ENCODE data around the gene TMEM168. TPM values are rescaled to one million over a fixed set of nuclear protein-coding genes. Genes with fewer than 3 reads are reported as not detected.

TMEM168 gene
- total and polyA plus RNA-seq, 4 donors: 7.8 to 58.2 (median 19.7) TPM

DNA sequence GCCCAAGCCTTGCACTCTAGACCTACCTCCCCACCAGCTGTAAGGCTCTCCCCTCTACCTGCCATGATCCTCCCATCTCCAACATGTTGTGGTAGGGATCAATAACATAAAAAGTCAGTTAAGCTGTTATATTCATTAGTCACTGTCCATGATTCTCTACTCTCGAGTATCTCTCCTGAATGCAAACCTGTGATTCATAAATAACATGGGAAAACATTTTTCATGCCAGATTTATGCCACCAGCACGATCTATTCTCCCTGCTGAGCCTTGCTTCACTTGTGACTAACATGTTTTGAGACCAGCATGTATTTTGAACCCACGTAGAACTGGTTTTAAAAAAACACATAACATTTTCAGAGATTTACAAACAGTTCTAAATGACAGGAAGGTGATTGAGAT, 30.3 kb downstream of the TMEM168 start:
- WGBS, 2 donors: 84 to 87% methylated on average over 3 of the region's 3 CpGs
- H3K4me1 ChIP-seq (ENCODE audit: control insufficient read depth in 5 of 5, insufficient read depth in 5 of 5, low read length in 5 of 5): no peaks in the 10 kb centered on the region
- no peak overlapping the region for H3K27ac ChIP-seq (ENCODE audit: low read depth in 1 of 2, low read length in 1 of 2)
- DNase-seq (no peak), ATAC-seq (ENCODE audit: insufficient read depth, low FRiP score) (no peak)
- no peak overlapping the region for H3K4me3 ChIP-seq
- H3K36me3 ChIP-seq (ENCODE audit: control insufficient read depth in 4 of 4, insufficient read depth in 4 of 4, low read length in 4 of 4): no peaks in the 10 kb centered on the region
- H3K9ac ChIP-seq (ENCODE audit: insufficient read depth in 1 of 2, low read length in 2 of 2): no peak overlapping the region
- TF ChIP-seq, protein P1, sequence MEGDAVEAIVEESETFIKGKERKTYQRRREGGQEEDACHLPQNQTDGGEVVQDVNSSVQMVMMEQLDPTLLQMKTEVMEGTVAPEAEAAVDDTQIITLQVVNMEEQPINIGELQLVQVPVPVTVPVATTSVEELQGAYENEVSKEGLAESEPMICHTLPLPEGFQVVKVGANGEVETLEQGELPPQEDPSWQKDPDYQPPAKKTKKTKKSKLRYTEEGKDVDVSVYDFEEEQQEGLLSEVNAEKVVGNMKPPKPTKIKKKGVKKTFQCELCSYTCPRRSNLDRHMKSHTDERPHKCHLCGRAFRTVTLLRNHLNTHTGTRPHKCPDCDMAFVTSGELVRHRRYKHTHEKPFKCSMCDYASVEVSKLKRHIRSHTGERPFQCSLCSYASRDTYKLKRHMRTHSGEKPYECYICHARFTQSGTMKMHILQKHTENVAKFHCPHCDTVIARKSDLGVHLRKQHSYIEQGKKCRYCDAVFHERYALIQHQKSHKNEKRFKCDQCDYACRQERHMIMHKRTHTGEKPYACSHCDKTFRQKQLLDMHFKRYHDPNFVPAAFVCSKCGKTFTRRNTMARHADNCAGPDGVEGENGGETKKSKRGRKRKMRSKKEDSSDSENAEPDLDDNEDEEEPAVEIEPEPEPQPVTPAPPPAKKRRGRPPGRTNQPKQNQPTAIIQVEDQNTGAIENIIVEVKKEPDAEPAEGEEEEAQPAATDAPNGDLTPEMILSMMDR (IDR thresholded peaks at IDR 0.05; ENCODE audit: control extremely low read depth, extremely low read depth): no peak
- no peaks in the 10 kb centered on the region for H3K27me3 ChIP-seq (ENCODE audit: control insufficient read depth in 3 of 3, insufficient read depth in 3 of 3, low read length in 2 of 3)
- H3K9me3 ChIP-seq (ENCODE audit: control insufficient read depth in 4 of 4, insufficient read depth in 3 of 4, low read length in 3 of 4): no peaks in the 10 kb centered on the region

GRCh38 chr7:112757337-112757736, 32.9 kb downstream of the TMEM168 start:
- H3K36me3 ChIP-seq (ENCODE audit: control insufficient read depth in 4 of 4, insufficient read depth in 4 of 4, low read length in 4 of 4): no peaks in the 10 kb centered on the region
- ATAC-seq (ENCODE audit: insufficient read depth, low FRiP score) (no peak), DNase-seq (no peak)
- H3K4me1 ChIP-seq (ENCODE audit: control insufficient read depth in 5 of 5, insufficient read depth in 5 of 5, low read length in 5 of 5): no peaks in the 10 kb centered on the region
- H3K9ac ChIP-seq (ENCODE audit: insufficient read depth in 1 of 2, low read length in 2 of 2): no peak overlapping the region
- no peaks in the 10 kb centered on the region for H3K27me3 ChIP-seq (ENCODE audit: control insufficient read depth in 3 of 3, insufficient read depth in 3 of 3, low read length in 2 of 3)
- no peaks in the 10 kb centered on the region for H3K9me3 ChIP-seq (ENCODE audit: control insufficient read depth in 4 of 4, insufficient read depth in 3 of 4, low read length in 3 of 4)
- H3K4me3 ChIP-seq: no peak overlapping the region
- TF ChIP-seq, protein P1 (IDR thresholded peaks at IDR 0.05; ENCODE audit: control extremely low read depth, extremely low read depth): no peak
- 76 to 87% methylated on average over 2 of the region's 2 CpGs for WGBS, 2 donors
- no peak overlapping the region for H3K27ac ChIP-seq (ENCODE audit: low read depth in 1 of 2, low read length in 1 of 2)

GRCh38 chr7:112753298-112753697, 36.9 kb downstream of the TMEM168 start:
- TF ChIP-seq, protein P1 (IDR thresholded peaks at IDR 0.05; ENCODE audit: control extremely low read depth, extremely low read depth): no peak
- Histone ChIP-seq H3K9me3 (ENCODE audit: control insufficient read depth in 4 of 4, insufficient read depth in 3 of 4, low read length in 3 of 4) (no peaks in the 10 kb centered on the region), H3K9ac (ENCODE audit: insufficient read depth in 1 of 2, low read length in 2 of 2) (no peak overlapping the region), H3K4me3 (no peak overlapping the region), H3K36me3 (ENCODE audit: control insufficient read depth in 4 of 4, insufficient read depth in 4 of 4, low read length in 4 of 4) (no peaks in the 10 kb centered on the region), H3K27me3 (ENCODE audit: control insufficient read depth in 3 of 3, insufficient read depth in 3 of 3, low read length in 2 of 3) (no peaks in the 10 kb centered on the region), H3K27ac (ENCODE audit: low read depth in 1 of 2, low read length in 1 of 2) (no peak overlapping the region), H3K4me1 (ENCODE audit: control insufficient read depth in 5 of 5, insufficient read depth in 5 of 5, low read length in 5 of 5) (no peaks in the 10 kb centered on the region)
- no peak for DNase-seq
- ATAC-seq (ENCODE audit: insufficient read depth, low FRiP score): no peak

GRCh38 chr7:112752576-112752975, 37.6 kb downstream of the TMEM168 start:
- Histone ChIP-seq H3K9ac (ENCODE audit: insufficient read depth in 1 of 2, low read length in 2 of 2) (no peak overlapping the region), H3K4me1 (ENCODE audit: control insufficient read depth in 5 of 5, insufficient read depth in 5 of 5, low read length in 5 of 5) (no peaks in the 10 kb centered on the region), H3K36me3 (ENCODE audit: control insufficient read depth in 4 of 4, insufficient read depth in 4 of 4, low read length in 4 of 4) (no peaks in the 10 kb centered on the region), H3K27ac (ENCODE audit: low read depth in 1 of 2, low read length in 1 of 2) (no peak overlapping the region), H3K9me3 (ENCODE audit: control insufficient read depth in 4 of 4, insufficient read depth in 3 of 4, low read length in 3 of 4) (no peaks in the 10 kb centered on the region), H3K4me3 (no peak overlapping the region), H3K27me3 (ENCODE audit: control insufficient read depth in 3 of 3, insufficient read depth in 3 of 3, low read length in 2 of 3) (no peaks in the 10 kb centered on the region)
- ATAC-seq (ENCODE audit: insufficient read depth, low FRiP score) (no peak), DNase-seq (no peak)
- WGBS, 2 donors: 87 to 88% methylated on average over 3 of the region's 3 CpGs
- TF ChIP-seq, protein P1 (IDR thresholded peaks at IDR 0.05; ENCODE audit: control extremely low read depth, extremely low read depth): no peak

Data from lung (tissue), 12 donors.